Right lobe of liver (tissue), 6 donors: Measurements from ENCODE around the gene CC2D1A. TPM values are rescaled to one million over a fixed set of nuclear protein-coding genes. Genes with fewer than 3 reads are reported as not detected.

Source experiments
- ATAC-seq, 4 donors: fragments of 200-7000 bp; cut with Tn5 transposase; one replicate each; pipeline ENCODE4 v1.9.1; 2020; ENCODE audit warnings: mild to moderate bottlenecking in 4 of 4, moderate library complexity in 4 of 4
- DNase-seq, 3 donors: peaks; one replicate each; pipeline ENCODE4 v3.0.0-alpha.2; 2020
- H3K27ac ChIP-seq, 3 donors: fragments of 200-600 bp; one replicate each; pipeline ENCODE4 v1.8.0; 2022
- H3K27me3 ChIP-seq, 2 donors: fragments of 200-600 bp; one replicate each; pipeline ENCODE4 v1.8.0; 2022
- H3K36me3 ChIP-seq, 4 donors: fragments of 200-600 bp; sonication (generic) in 1 of 4; one replicate each; pipeline versions ENCODE4 v1.5.1 to v1.8.0; 2017 to 2022; ENCODE audit warnings: control low read depth in 1 of 4
- H3K4me1 ChIP-seq, 4 donors: fragments of 200-600 bp; sonication (generic) in 1 of 4; one replicate each; pipeline versions ENCODE4 v1.5.1 to v1.8.0; 2017 to 2022; ENCODE audit warnings: control low read depth in 1 of 4
- H3K4me3 ChIP-seq, 3 donors: fragments of 200-600 bp; one replicate each; pipeline ENCODE4 v1.8.0; 2022
- H3K9me3 ChIP-seq, 4 donors: fragments of 200-600 bp; sonication (generic) in 1 of 4; one replicate each; pipeline versions ENCODE4 v1.5.1 to v1.8.0; 2017 to 2022; ENCODE audit warnings: control low read depth in 1 of 4
- CTCF ChIP-seq, 4 donors: fragments of 200-600 bp in 3 of 4; fragments of 450-650 bp in 1 of 4; IDR thresholded peaks; one replicate each; pipeline versions ENCODE4 v1.5.1 to v1.8.0; 2016 to 2022; ENCODE audit warnings: antibody characterized with exemption in 4 of 4, mild to moderate bottlenecking in 2 of 4
- POLR2A ChIP-seq: fragments of 450-650 bp; IDR thresholded peaks from one replicate; pipeline ENCODE4 v1.6.1; 2017; ENCODE audit warnings: antibody characterized with exemption, mild to moderate bottlenecking
- WGBS: methylation state at CpG from one replicate; pipeline ENCODE4 v1.1.6; 2018; ENCODE audit warnings: low coverage, low lambda C conversion rate; ENCODE audit not compliant: insufficient coverage; ENCODE audit errors: missing lambda C conversion rate; 5-methylcytosine and 5-hydroxymethylcytosine counted together
- intact Hi-C, 2 donors: fragments of 100-400 bp; cut with DNase I; formaldehyde crosslinking; loops; one replicate each; pipeline versions ENCODE4 v1.11.2 to v1.14.1; 2022
- microRNA counts: library from miRNA; unstranded; fragments of <30 nt; microRNA quantifications from one replicate; lab custom pipeline; 2016
- microRNA-seq, 2 donors: library from miRNA; unstranded; fragments of <30 nt; microRNA quantifications; one replicate each; pipeline ENCODE4, GENCODE V29; 2019 to 2020
- small RNA-seq, 2 experiments: library from RNA; depleted of rRNA; stranded (forward); fragments of <200 nt; gene quantifications; one replicate each; pipeline ENCODE3, GENCODE V24; 2016
- total RNA-seq, 6 experiments: library from RNA; depleted of rRNA in 2 of 6; stranded (reverse); fragments of >200 nt in 2 of 6; fragmentation: NEBNext Ultra II Directional in 3 of 6; extraction: Animal tissue kit (Norgen Biotek cat#: 25700) in 3 of 6; gene quantifications; one replicate each; pipeline versions ENCODE4 v1.1.0 to v1.2.4, GENCODE V29; 2016 to 2023
- donor health status: DM: no; HTN: yes; CAD: no.
- donor health status: DM: no; HTN: no; CAD: no.
- donor health status: DM: no; HTN: no; CAD: no.
- donor health status: DM: no; HTN: yes; CAD: no.
- donor health status: DM: no; HTN: yes; CAD: no.

CC2D1A gene
- total RNA-seq, 6 experiments from 2014 or later: 16.5 to 29.8 (median 18.1) TPM

DNA sequence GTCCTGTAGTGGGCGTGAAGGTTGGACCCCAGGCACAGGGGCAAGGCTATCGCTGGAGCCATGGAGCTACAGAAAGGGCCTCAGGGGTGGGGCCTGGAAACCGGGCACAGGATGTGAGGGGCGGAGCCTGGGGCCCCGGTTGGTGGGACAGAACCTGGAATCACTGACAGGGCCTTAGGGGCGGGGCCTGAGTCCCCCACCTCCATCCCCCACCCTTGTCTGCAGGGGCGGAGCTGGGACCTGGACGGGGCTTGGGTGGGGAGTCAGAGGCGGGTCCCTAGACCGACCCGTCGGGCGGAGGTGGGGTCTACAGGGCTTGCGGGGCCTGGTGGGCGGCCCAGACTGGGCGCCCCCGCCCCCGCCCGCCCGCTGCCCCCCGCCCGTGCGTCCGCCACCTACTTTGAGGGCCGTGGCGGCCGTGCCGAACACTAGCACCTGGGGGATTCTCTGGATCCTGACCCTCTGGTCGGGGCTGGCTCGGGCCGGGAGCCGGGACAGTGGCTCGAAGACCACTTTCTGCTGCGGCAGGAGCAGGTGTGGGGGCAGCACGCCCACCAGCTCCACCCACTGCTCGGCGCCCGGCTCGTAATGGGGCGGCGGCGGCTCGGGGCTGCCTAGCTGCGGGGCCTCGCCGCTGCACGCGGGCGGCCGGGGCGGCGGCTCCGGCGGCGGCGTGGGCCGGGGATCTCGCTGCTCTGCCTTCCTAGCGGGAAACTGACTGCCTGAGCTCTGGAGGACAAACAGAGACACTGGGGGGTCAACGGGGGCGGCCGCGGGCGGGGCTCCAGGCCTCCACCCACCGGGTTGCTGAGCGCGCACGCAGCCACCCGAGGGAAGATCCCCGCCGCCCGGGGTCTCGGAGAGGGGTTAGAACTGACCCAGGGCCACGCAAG lies 72.6 kb downstream of the CC2D1A start:
- no peaks in the 10 kb centered on the region for H3K27me3 ChIP-seq
- 71% methylated on average over 19 of the region's 74 CpGs for WGBS
- H3K36me3 ChIP-seq: peaks cover 0 to 8% (median 2%) of the 10 kb centered on the region in 4 donors
- TF ChIP-seq CTCF (IDR thresholded peaks at IDR 0.05): no peak
- TF ChIP-seq POLR2A: no peak
- intact Hi-C loops: no loop called here
- H3K4me3 ChIP-seq: peak overlapping the region; percentile 16 to 33 (median 21)
- peak; percentile 64 to 78 (median 76) for ATAC-seq
- no peaks in the 10 kb centered on the region for H3K4me1 ChIP-seq
- H3K9me3 ChIP-seq: no peaks in the 10 kb centered on the region
- no peak overlapping the region for H3K27ac ChIP-seq
- DNase-seq: peak in 2 of 3 donors; percentile 70 to 71

GRCh38 chr19:13979244-13979615 lies 73.2 kb downstream of the CC2D1A start:
- Histone ChIP-seq H3K36me3 (peaks cover 0 to 4% (median 0%) of the 10 kb centered on the region in 4 donors), H3K4me3 (peak overlapping the region in 2 of 3 donors; percentile 21 to 33), H3K4me1 (no peaks in the 10 kb centered on the region), H3K27me3 (no peaks in the 10 kb centered on the region), H3K9me3 (no peaks in the 10 kb centered on the region), H3K27ac (no peak overlapping the region)
- 51% methylated on average over 3 of the region's 12 CpGs for WGBS
- DNase-seq (no peak), ATAC-seq (no peak)
- intact Hi-C loops: no loop called here
- TF ChIP-seq POLR2A (no peak), CTCF (IDR thresholded peaks at IDR 0.05) (no peak)

DNA sequence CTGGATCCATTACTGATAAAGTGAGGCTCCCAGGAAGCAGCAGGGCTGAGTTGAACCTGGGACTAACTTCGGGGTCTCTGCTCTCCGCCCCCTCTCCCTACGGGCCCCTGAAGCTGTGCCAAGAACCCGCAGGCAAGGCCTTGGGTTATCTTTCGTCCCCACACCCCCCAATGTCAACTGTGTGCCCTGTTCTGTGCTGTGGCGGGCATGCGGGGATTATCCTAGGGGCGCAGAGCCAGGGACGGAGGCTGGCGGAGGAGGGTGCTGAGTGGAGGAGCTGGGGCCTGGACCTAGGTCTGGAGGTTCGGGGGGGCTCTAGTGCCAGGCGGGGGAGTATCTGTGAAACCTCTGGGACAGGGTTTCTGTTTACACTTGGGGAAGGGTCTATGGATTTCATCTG lies 73.7 kb downstream of the CC2D1A start:
- H3K36me3 ChIP-seq: peaks cover 0 to 3% (median 0%) of the 10 kb centered on the region in 4 donors

DNA sequence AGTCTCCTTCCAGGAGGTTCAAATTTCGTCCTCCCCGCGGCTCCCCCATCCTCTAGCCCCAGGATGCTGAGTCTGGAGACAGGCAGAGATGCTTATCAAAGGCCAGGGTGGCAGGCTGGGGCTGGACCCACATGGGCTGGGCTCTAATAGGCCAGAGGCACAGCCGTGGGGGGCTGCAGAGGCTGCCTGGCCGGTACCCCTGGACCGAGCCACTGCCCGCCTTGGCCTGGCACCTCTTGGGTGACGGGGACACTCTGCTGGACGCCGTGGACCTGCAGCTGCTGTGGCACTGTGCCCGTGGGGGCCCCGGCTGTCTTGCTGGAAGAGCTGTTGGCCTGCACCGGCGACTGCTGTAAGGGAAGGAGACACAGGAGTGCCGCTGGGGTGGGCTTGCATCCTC lies 74.3 kb downstream of the CC2D1A start:
- intact Hi-C loops: no loop called here
- Histone ChIP-seq H3K36me3 (peaks cover 0 to 3% (median 0%) of the 10 kb centered on the region in 4 donors), H3K27me3 (no peaks in the 10 kb centered on the region), H3K4me1 (no peaks in the 10 kb centered on the region), H3K9me3 (no peaks in the 10 kb centered on the region), H3K27ac (no peak overlapping the region), H3K4me3 (no peak overlapping the region)
- no CpG with 5 or more reads among the region's 15 CpGs for WGBS
- TF ChIP-seq CTCF (IDR thresholded peaks at IDR 0.05): no peak
- DNase-seq (no peak), ATAC-seq (no peak)

More for the DNA sequence above, 73.7 kb downstream of the CC2D1A start:
- Histone ChIP-seq H3K4me1 (no peaks in the 10 kb centered on the region), H3K9me3 (no peaks in the 10 kb centered on the region), H3K27ac (no peak overlapping the region), H3K27me3 (no peaks in the 10 kb centered on the region), H3K4me3 (no peak overlapping the region)
- no peak for TF ChIP-seq POLR2A
- TF ChIP-seq CTCF (IDR thresholded peaks at IDR 0.05): no peak
- intact Hi-C loops: no loop called here
- no peak for DNase-seq
- 60% methylated on average over 3 of the region's 12 CpGs for whole genome bisulfite sequencing
- ATAC-seq: no peak

MicroRNAs within 50 kb of the gene (microRNA counts, 767-probe panel; counts per million panel counts)
- 237 counts per million for microRNA hsa-miR-181c-5p (lab: Ali Mortazavi, UCI)

Small RNAs within 50 kb of the gene (microRNA-seq; reads per million reads assigned to microRNA genes)
- gene MIR181C (76.7 to 76.9 reads per million in 2 donors), gene MIR181D (41.9 to 42.2 reads per million in 2 donors)

Small RNAs within 50 kb of the gene (small RNA-seq; reads per million reads assigned to genes)
- 20.7 to 30.4 reads per million in 2 experiments for gene MIR181C
- gene MIR181D: 16.4 to 18.5 reads per million in 2 experiments

Other genes with a start within 250 kb of the CC2D1A start
- gene MRI1, start 141.7 kb upstream of the CC2D1A start, total RNA-seq: 10 to 100 TPM; 14.5 to 30.5 (median 24.1) TPM
- gene C19orf53, start 131.7 kb upstream of the CC2D1A start, total RNA-seq: 100 to 1,000 TPM in 2 of 6 experiments, 10 to 100 TPM in 4; 30.6 to 227 (median 32.8) TPM
- gene ZSWIM4, start 110.8 kb upstream of the CC2D1A start, total RNA-seq: 1 to 10 TPM in 5 of 6 experiments, under 1 TPM in 1; 0.98 to 3.7 (median 1.7) TPM
- not detected for gene NANOS3, start 29.1 kb upstream of the CC2D1A start, total RNA-seq
- 1 to 10 TPM in 4 of 6 experiments, under 1 TPM in 2; 0.34 to 3.7 (median 1.2) TPM for gene BRME1, start 84 bp upstream of the CC2D1A start, total RNA-seq
- under 1 TPM in 2 of 6 experiments, not detected in 4; 0.19 to 0.33 TPM for gene PODNL1, start 32.2 kb downstream of the CC2D1A start, total RNA-seq
- 1 to 10 TPM; 5.6 to 8.7 (median 7.7) TPM for gene DCAF15, start 46.3 kb downstream of the CC2D1A start, total RNA-seq
- gene RFX1, start 100.1 kb downstream of the CC2D1A start, total RNA-seq: 1 to 10 TPM; 2.5 to 9.3 (median 5.7) TPM
- gene RLN3, start 121.9 kb downstream of the CC2D1A start, total RNA-seq: not detected
- gene IL27RA, start 125.6 kb downstream of the CC2D1A start, total RNA-seq: 1 to 10 TPM; 1.1 to 3.0 (median 1.5) TPM
- gene PALM3, start 155.9 kb downstream of the CC2D1A start, total RNA-seq: 10 to 100 TPM in 4 of 6 experiments, 1 to 10 TPM in 2; 5.3 to 33.9 (median 17.0) TPM
- gene MISP3, start 166.6 kb downstream of the CC2D1A start, total RNA-seq: 10 to 100 TPM in 1 of 6 experiments, 1 to 10 TPM in 5; 3.6 to 12.0 (median 6.1) TPM
- gene C19orf67, start 179.6 kb downstream of the CC2D1A start, total RNA-seq: under 1 TPM in 1 of 6 experiments, not detected in 5; 0.27 TPM
- gene SAMD1, start 184.6 kb downstream of the CC2D1A start, total RNA-seq: 10 to 100 TPM in 5 of 6 experiments, 1 to 10 TPM in 1; 10.0 to 25.3 (median 15.6) TPM
- gene PRKACA, start 211.6 kb downstream of the CC2D1A start, total RNA-seq: 10 to 100 TPM; 54.8 to 87.5 (median 63.1) TPM
- gene ASF1B, start 230.4 kb downstream of the CC2D1A start, total RNA-seq: 1 to 10 TPM in 2 of 6 experiments, under 1 TPM in 4; 0.24 to 5.3 (median 0.61) TPM